Erythroblast (primary cell): Measurements from ENCODE around the gene NAPSA.

Experiments
- GATA1 ChIP-seq: IDR thresholded peaks from 2 replicates; pipeline ENCODE4 v1.6.1; 2011; ENCODE audit warnings: low read depth, mild to moderate bottlenecking, control low read depth, low read length, moderate library complexity
- POLR2A ChIP-seq: IDR thresholded peaks from 2 replicates; pipeline ENCODE4 v1.6.1; 2011; ENCODE audit warnings: mild to moderate bottlenecking, low read length

GRCh38 chr19:50331994-50332243 lies 33.5 kb downstream of the NAPSA start:
- TF ChIP-seq POLR2A (no peak), GATA1 (no peak)
